K562 (cell line): ENCODE results near the gene ZNF219. TPM values are rescaled to one million over a fixed set of nuclear protein-coding genes. Genes with fewer than 3 reads are reported as not detected.

ENCODE experiments used
- ATAC-seq: fragments of 200-7000 bp; cut with Tn5 transposase; 3 replicates; pipeline ENCODE4 v1.9.1; 2020; ENCODE audit warnings: moderate library complexity
- BruUV-seq: library from RNA; stranded (reverse); fragments of 400-500 nt; replicated peaks from 2 replicates; lab custom pipeline; 2021; lab: Mats Ljungman, UMichigan
- CTCF ChIA-PET: fragments of 300-600 bp; formaldehyde crosslinking; extraction: SDS; loops from one replicate; lab custom pipeline; 2021; ENCODE audit warnings: low intra/inter-chr PET ratio; lab: Yijun Ruan, JAX
- POLR2A ChIA-PET: fragments of 300-600, 350-650 bp; sonication (Branson Sonifier 250); formaldehyde crosslinking; extraction: SDS; loops from one replicate; lab custom pipeline; 2021; ENCODE audit warnings: antibody characterized with exemption, inconsistent platforms; lab: Yijun Ruan, JAX
- DNase-seq, 4 experiments: peaks; one replicate each; pipeline versions ENCODE4 v3.0.0 to v3.0.0-alpha.2; 2011 to 2018; ENCODE audit warnings: low spot score in 3 of 4, mixed read lengths in 3 of 4; ENCODE audit errors: extremely low read depth in 1 of 4
- FAIRE-seq: peaks from 2 replicates; lab custom pipeline; 2011; peaks lifted over from hg19 to GRCh38; lab: Jason Lieb, UNC
- H2AFZ ChIP-seq: 2 replicates; pipeline ENCODE4 v1.6.0; 2011; ENCODE audit warnings: low read depth, low read length, control low read depth, inconsistent platforms
- H3K27ac ChIP-seq: fragments of 200-600 bp; 3 replicates; pipeline ENCODE4 v1.8.0; 2011; ENCODE audit warnings: low read depth, mild to moderate bottlenecking, control low read depth, inconsistent platforms, low read length, moderate library complexity, mixed read lengths; ENCODE audit errors: extremely low read depth
- H3K27me3 ChIP-seq, 2 experiments: fragments of 300-600 bp in 1 of 2; 2 replicates in 1 of 2; 3 replicates in 1 of 2; pipeline versions ENCODE4 v1.6.0 to v1.8.0; 2011; ENCODE audit warnings: inconsistent platforms in 2 of 2, low read length in 2 of 2, mild to moderate bottlenecking in 1 of 2, mixed read lengths in 1 of 2, moderate library complexity in 1 of 2; ENCODE audit not compliant: control insufficient read depth in 2 of 2, insufficient read depth in 2 of 2
- H3K36me3 ChIP-seq: fragments of 300-600 bp; 3 replicates; pipeline ENCODE4 v1.8.0; 2011; ENCODE audit warnings: mild to moderate bottlenecking, low read length, inconsistent platforms; ENCODE audit not compliant: control insufficient read depth, insufficient read depth
- H3K4me1 ChIP-seq, 2 experiments: fragments of 200-600 bp in 1 of 2; replicated peaks in 1 of 2; 2 replicates in 1 of 2; 3 replicates in 1 of 2; pipeline versions ENCODE4 v1.5.1 to v1.8.0; 2011; ENCODE audit warnings: inconsistent platforms in 2 of 2, low read length in 2 of 2, mild to moderate bottlenecking in 1 of 2, mixed read lengths in 1 of 2, moderate library complexity in 1 of 2; ENCODE audit not compliant: control insufficient read depth in 2 of 2, insufficient read depth in 2 of 2
- H3K4me2 ChIP-seq: 2 replicates; pipeline ENCODE4 v1.6.1; 2011; ENCODE audit warnings: low read length, control low read depth, inconsistent platforms, mixed read lengths; ENCODE audit not compliant: insufficient read depth
- H3K4me3 ChIP-seq: fragments of 200-600 bp; sonication (generic), shearing (Covaris generic); 2 replicates; pipeline ENCODE4 v1.5.1; 2016; ENCODE audit warnings: control low read depth, inconsistent platforms
- H3K79me2 ChIP-seq: fragments of 200-600 bp; 3 replicates; pipeline ENCODE4 v1.8.0; 2011; ENCODE audit warnings: low read length, inconsistent platforms; ENCODE audit not compliant: control insufficient read depth, insufficient read depth
- H3K9ac ChIP-seq, 2 experiments: 2 replicates each; pipeline versions ENCODE4 v1.6.0 to v1.6.1; 2011; ENCODE audit warnings: low read depth in 2 of 2, low read length in 2 of 2, control low read depth in 1 of 2, inconsistent platforms in 1 of 2, mild to moderate bottlenecking in 1 of 2, mixed read lengths in 1 of 2; ENCODE audit not compliant: insufficient read depth in 1 of 2
- H3K9me1 ChIP-seq: one replicate; pipeline ENCODE4 v1.6.0; 2011; ENCODE audit warnings: inconsistent platforms, mild to moderate bottlenecking, low read length, moderate library complexity; ENCODE audit not compliant: control insufficient read depth, insufficient read depth
- H3K9me3 ChIP-seq: replicated peaks from 2 replicates; pipeline ENCODE4 v1.5.1; 2011; ENCODE audit warnings: low read depth, low read length, inconsistent platforms; ENCODE audit not compliant: control insufficient read depth, insufficient read depth
- H4K20me1 ChIP-seq: replicated peaks from 2 replicates; pipeline ENCODE4 v1.6.1; 2011; ENCODE audit warnings: low read length, inconsistent platforms, mixed read lengths; ENCODE audit not compliant: control insufficient read depth, insufficient read depth
- ARID3A ChIP-seq: IDR thresholded peaks from 2 replicates; pipeline ENCODE4 v1.6.1; 2012; ENCODE audit warnings: low read depth, low read length, improper control_type of control experiment, borderline replicate concordance
- ATF6 ChIP-seq: sonication (generic); formaldehyde crosslinking; IDR thresholded peaks from 2 replicates; pipeline ENCODE4 v1.4.0; 2020; ENCODE audit warnings: mild to moderate bottlenecking, missing genetic modification reagents
- C11orf30 ChIP-seq: fragments of 450-650 bp; IDR thresholded peaks from 2 replicates; pipeline ENCODE4 v1.6.1; 2016; ENCODE audit warnings: low read depth, mild to moderate bottlenecking
- DACH1 ChIP-seq: fragments of 450-650 bp; IDR thresholded peaks from 2 replicates; pipeline ENCODE4 v1.6.1; 2018; ENCODE audit not compliant: partially characterized antibody
- FOXA1 ChIP-seq: fragments of 450-650 bp; IDR thresholded peaks from 2 replicates; pipeline ENCODE4 v1.6.1; 2016; ENCODE audit warnings: mild to moderate bottlenecking, borderline replicate concordance
- GMEB1 ChIP-seq: fragments of 250-450 bp; sonication (Bioruptor Pico); IDR thresholded peaks from 2 replicates; pipeline ENCODE4 v1.4.0; 2020; ENCODE audit warnings: mild to moderate bottlenecking
- HINFP ChIP-seq: fragments of 450-650 bp; conservative IDR thresholded peaks from 2 replicates; pipeline ENCODE4 v1.6.1; 2016; ENCODE audit warnings: missing genetic modification characterization, low read depth, mild to moderate bottlenecking, control low read depth, missing compliant biosample characterization
- KAT2B ChIP-seq: IDR thresholded peaks from one replicate; pipeline ENCODE4 v1.6.1; 2012; ENCODE audit warnings: low read depth, mild to moderate bottlenecking, control low read depth, inconsistent platforms, low read length, moderate library complexity
- MLLT1 ChIP-seq, 2 experiments: fragments of 450-650 bp; IDR thresholded peaks; 2 replicates each; pipeline ENCODE4 v1.6.1; 2016
- NCOA1 ChIP-seq: fragments of 450-650 bp; IDR thresholded peaks from 2 replicates; pipeline ENCODE4 v1.6.1; 2016; ENCODE audit warnings: low read depth
- XRCC4 ChIP-seq: IDR thresholded peaks from one replicate; pipeline ENCODE4 v1.6.1; 2011; ENCODE audit not compliant: insufficient read depth, insufficient read length; ENCODE audit errors: extremely low read depth
- ZC3H4 ChIP-seq: sonication (generic); formaldehyde crosslinking; IDR thresholded peaks from 2 replicates; pipeline ENCODE4 v1.9.0; 2021; ENCODE audit warnings: missing genetic modification reagents, borderline replicate concordance
- ZNF316 ChIP-seq: fragments of 450-650 bp; IDR thresholded peaks from 2 replicates; pipeline ENCODE4 v1.6.1; 2016
- ZNF717 ChIP-seq: fragments of 250-450 bp; sonication (Bioruptor Pico); IDR thresholded peaks from 2 replicates; pipeline ENCODE4 v1.5.0; 2021
- WGBS: fragments of 100-300 bp; shearing (Covaris generic); methylation state at CpG from one replicate; pipeline ENCODE4 v1.1.6; 2016; ENCODE audit warnings: low coverage, mixed read lengths; ENCODE audit not compliant: insufficient coverage; ENCODE audit errors: missing lambda C conversion rate; 5-methylcytosine and 5-hydroxymethylcytosine counted together
- in situ Hi-C: fragments of 300-500 bp; cut with MboI; formaldehyde crosslinking; loops from 4 replicates; pipeline ENCODE4 v1.15.0; 2018; ENCODE audit warnings: inconsistent platforms, mixed read lengths
- intact Hi-C: fragments of 100-400 bp; cut with micrococcal nuclease; formaldehyde crosslinking; loops from 2 replicates; pipeline ENCODE4 v1.14.2; 2022
- polyA plus RNA-seq, 8 experiments: library from polyadenylated mRNA; depleted of rRNA in 4 of 8; stranded (reverse) in 5 of 8; unstranded in 3 of 8; fragments of >200 nt; fragmentation: Nextera tagmentation in 2 of 8; fragmentation: Illumina TruSeq in 1 of 8; extraction: Ambion mirVana in 2 of 8; extraction: Trizol in 1 of 8; gene quantifications; 2 replicates each; pipeline versions ENCODE4 v1.2.1 to v1.2.3, GENCODE V29; 2011 to 2014; ENCODE audit warnings: inconsistent platforms in 1 of 8, missing spikeins in 1 of 8
- total RNA-seq, 7 experiments: library from RNA; depleted of rRNA in 6 of 7; stranded (reverse); fragments of >200 nt in 6 of 7; fragmentation: Illumina TruSeq in 2 of 7; extraction: Trizol in 2 of 7; gene quantifications; 2 replicates each; pipeline versions ENCODE4 v1.2.1 to v1.2.3, GENCODE V29; 2011 to 2021; ENCODE audit warnings: low replicate concordance in 1 of 7

ZNF219 gene
- total and polyA plus RNA-seq, 9 of the 15 experiments (the other 6 are each of a cell fraction or from before 2014, with no cell fraction given): 0.29 to 10.6 (median 2.8) TPM

GRCh38 chr14:21142357-21142756, 43.9 kb upstream of the ZNF219 start (continued):
- TF ChIP-seq ATF6 (CRISPR knock-in tag): no peak
- TF ChIP-seq FOXA1: no peak
- TF ChIP-seq GMEB1 (CRISPR knock-in tag): no peak

GRCh38 chr14:21136024-21136423, 37.6 kb upstream of the ZNF219 start:
- Histone ChIP-seq H2AFZ (no peak overlapping the region), H3K9me3 (no peaks in the 10 kb centered on the region), H4K20me1 (no peaks in the 10 kb centered on the region), H3K79me2 (no peaks in the 10 kb centered on the region), H3K4me2 (no peak overlapping the region), H3K4me3 (no peak overlapping the region), H3K27me3 (no peaks in the 10 kb centered on the region), H3K9ac (no peak overlapping the region), H3K4me1 (no peaks in the 10 kb centered on the region; a peak in 1 of 5 replicates), H3K9me1 (no peaks in the 10 kb centered on the region), H3K36me3 (no peaks in the 10 kb centered on the region), H3K27ac (no peak overlapping the region)
- WGBS: 0% methylated on average over 1 of the region's 1 CpG
- no TSS peak for BruUV-seq
- FAIRE-seq (peak; percentile 40), DNase-seq (peak in 3 of 4 experiments; percentile 13 to 35 (median 20)), ATAC-seq (no peak)
- intact Hi-C loops (no loop called here), in situ Hi-C loops (no loop called here)
- POLR2A ChIA-PET: no interaction called here
- CTCF ChIA-PET: no interaction called here
- TF ChIP-seq ZNF316 (no peak), MLLT1 (IDR thresholded peaks at IDR 0.05) (no peak), KAT2B (no peak), ZNF717 (no peak), C11orf30 (no peak), NCOA1 (no peak), XRCC4 (no peak), ARID3A (peak; percentile 42; the same call in 1 of the 2 replicates), HINFP (no peak), DACH1 (peak; percentile 67), ZC3H4 (CRISPR knock-in tag) (no peak)
